PC-3 (cell line): ENCODE results near the gene SEC14L1. TPM values are rescaled to one million over a fixed set of nuclear protein-coding genes. Genes with fewer than 3 reads are reported as not detected.

Source experiments
- ATAC-seq: fragments of 200-7000 bp; cut with Tn5 transposase; 2 replicates; pipeline ENCODE4 v1.9.1; 2020; ENCODE audit warnings: mild to moderate bottlenecking, moderate library complexity
- BruUV-seq: library from RNA; stranded (reverse); fragments of 400-500 nt; replicated peaks from 2 replicates; lab custom pipeline; 2021; lab: Mats Ljungman, UMichigan
- CTCF ChIA-PET: fragments of 300-600 bp; sonication (Branson Sonifier 250); formaldehyde crosslinking; loops from one replicate; lab custom pipeline; 2022; ENCODE audit warnings: antibody characterized with exemption; lab: Charles Lee
- POLR2A ChIA-PET: fragments of 300-600 bp; sonication (Branson Sonifier 250); formaldehyde crosslinking; loops from one replicate; lab custom pipeline; 2022; ENCODE audit warnings: antibody characterized with exemption; ENCODE audit not compliant: unreplicated experiment; lab: Charles Lee
- DNase-seq: peaks from one replicate; pipeline ENCODE4 v3.0.0-alpha.2; 2015
- H2AFZ ChIP-seq: fragments of 300-600 bp; sonication (generic); 2 replicates; pipeline ENCODE4 v1.6.0; 2016; ENCODE audit warnings: antibody characterized with exemption, low read length
- H3F3A ChIP-seq: fragments of 300-600 bp; sonication (generic); one replicate; pipeline ENCODE4 v1.6.0; 2017; ENCODE audit warnings: antibody characterized with exemption, low read length, control low read depth, mild to moderate bottlenecking; ENCODE audit not compliant: unreplicated experiment
- H3K27ac ChIP-seq: fragments of 300-600 bp; sonication (generic); 2 replicates; pipeline ENCODE4 v1.5.1; 2016; ENCODE audit warnings: mild to moderate bottlenecking, low read length
- H3K27me3 ChIP-seq: fragments of 300-600 bp; sonication (generic); 2 replicates; pipeline ENCODE4 v1.6.1; 2016; ENCODE audit warnings: low read length, mixed read lengths
- H3K36me3 ChIP-seq: fragments of 300-600 bp; sonication (generic); 2 replicates; pipeline ENCODE4 v1.6.1; 2016; ENCODE audit warnings: low read depth, mixed run types, low read length, mixed read lengths
- H3K4me1 ChIP-seq: fragments of 300-600 bp; sonication (generic); 2 replicates; pipeline ENCODE4 v1.5.1; 2016; ENCODE audit warnings: low read length; ENCODE audit not compliant: insufficient read depth
- H3K4me2 ChIP-seq: fragments of 300-600 bp; sonication (generic); 2 replicates; pipeline ENCODE4 v1.6.0; 2016; ENCODE audit warnings: low read length
- H3K4me3 ChIP-seq: fragments of 300-600 bp; sonication (generic); 2 replicates; pipeline ENCODE4 v1.5.1; 2016; ENCODE audit warnings: mild to moderate bottlenecking, low read length, mixed read lengths
- H3K79me2 ChIP-seq: fragments of 300-600 bp; sonication (generic); 2 replicates; pipeline ENCODE4 v1.6.1; 2017; ENCODE audit warnings: low read length, mixed read lengths
- H3K9ac ChIP-seq: fragments of 300-600 bp; sonication (generic); 2 replicates; pipeline ENCODE4 v1.6.0; 2016; ENCODE audit warnings: mild to moderate bottlenecking, low read length
- H3K9me2 ChIP-seq: fragments of 300-600 bp; sonication (generic); replicated peaks from 2 replicates; pipeline ENCODE4 v1.6.1; 2016; ENCODE audit warnings: mixed run types, low read length, mixed read lengths
- H3K9me3 ChIP-seq: fragments of 300-600 bp; sonication (generic); 2 replicates; pipeline ENCODE4 v1.6.1; 2016; ENCODE audit warnings: low read length, mixed read lengths
- H4K20me1 ChIP-seq: fragments of 300-600 bp; sonication (generic); 2 replicates; pipeline ENCODE4 v1.6.1; 2016; ENCODE audit warnings: low read length, mixed read lengths
- CTCF ChIP-seq: fragments of 300-600 bp; sonication (generic); conservative IDR thresholded peaks from 2 replicates; pipeline ENCODE4 v1.5.1; 2017; ENCODE audit warnings: antibody characterized with exemption, low read depth, mild to moderate bottlenecking, low read length
- EZH2 ChIP-seq: fragments of 300-600 bp; sonication (generic); IDR thresholded peaks from one replicate; pipeline ENCODE4 v1.6.1; 2017; ENCODE audit warnings: antibody characterized with exemption, mild to moderate bottlenecking, low read length; ENCODE audit not compliant: unreplicated experiment
- EZH2phosphoT487 ChIP-seq: fragments of 300-600 bp; sonication (generic); IDR thresholded peaks from 2 replicates; pipeline ENCODE4 v1.6.1; 2018; ENCODE audit warnings: mild to moderate bottlenecking, antibody characterized with exemption, low read length, borderline replicate concordance
- intact Hi-C: fragments of 100-400 bp; cut with micrococcal nuclease; formaldehyde crosslinking; loops from 2 replicates; pipeline ENCODE4 v1.9.0; 2023
- total RNA-seq: library from RNA; depleted of rRNA; stranded (reverse); fragments of >200 nt; gene quantifications from 2 replicates; pipeline ENCODE4 v1.2.3, GENCODE V29; 2014

The SEC14L1 gene
- total RNA-seq, 1 experiment from 2014 or later: 39.8 TPM

- TF ChIP-seq EZH2phosphoT487: no peak
- TF ChIP-seq CTCF: no peak
- TF ChIP-seq EZH2: no peak
- H3K9ac ChIP-seq: no peak overlapping the region
- H3K79me2 ChIP-seq: peaks cover 30% of the 10 kb centered on the region
- no peak overlapping the region for H3K27ac ChIP-seq
- peaks cover 54% of the 10 kb centered on the region for H3K36me3 ChIP-seq
- DNase-seq (no peak), ATAC-seq (no peak)
- intact Hi-C loops: no loop called here
- no peaks in the 10 kb centered on the region for H3F3A ChIP-seq
- H3K9me2 ChIP-seq: no peaks in the 10 kb centered on the region
- H2AFZ ChIP-seq: no peak overlapping the region
- H3K4me3 ChIP-seq: no peak overlapping the region
- peaks cover 3% of the 10 kb centered on the region; the same call in 1 of the 2 replicates for H3K4me1 ChIP-seq
- no peaks in the 10 kb centered on the region for H3K9me3 ChIP-seq
- H4K20me1 ChIP-seq: no peaks in the 10 kb centered on the region
- CTCF ChIA-PET: interaction anchor here (0.5 to 0.7 kb wide), 8 partner anchors 25 to 119 kb away, joined by 3 to 14 read pairs (median 6); no protein-coding TSS in a partner anchor
- POLR2A ChIA-PET: interaction anchor here (0.7 to 0.9 kb wide), 2 partner anchors 30 to 46 kb away, joined by 6 to 11 read pairs; no protein-coding TSS in a partner anchor
- no peaks in the 10 kb centered on the region for H3K27me3 ChIP-seq
- no TSS peak for BruUV-seq
- H3K4me2 ChIP-seq: no peak overlapping the region
Observed at GRCh38 chr17:77095461-77095860, 45.3 kb upstream of the SEC14L1 start.

GRCh38 chr17:77096570-77097214 lies 44.1 kb upstream of the SEC14L1 start:
- Histone ChIP-seq H2AFZ (no peak overlapping the region), H3K9me3 (no peaks in the 10 kb centered on the region), H3K27me3 (no peaks in the 10 kb centered on the region), H3F3A (no peaks in the 10 kb centered on the region), H3K79me2 (peaks cover 17% of the 10 kb centered on the region), H3K36me3 (peaks cover 45% of the 10 kb centered on the region), H4K20me1 (no peaks in the 10 kb centered on the region), H3K9ac (no peak overlapping the region), H3K4me1 (no peaks in the 10 kb centered on the region), H3K4me3 (no peak overlapping the region), H3K4me2 (no peak overlapping the region), H3K9me2 (no peaks in the 10 kb centered on the region), H3K27ac (no peak overlapping the region)
- peak; percentile 71 for DNase-seq
- TF ChIP-seq EZH2: no peak
- peak; percentile 86 for TF ChIP-seq CTCF
- no TSS peak for BruUV-seq
- ChIA-PET CTCF (no interaction called here), POLR2A (no interaction called here)
- intact Hi-C loops: loop anchor here (1.0 kb wide), 2 partner anchors 25 to 44 kb away; partner anchors contain the start of gene SEC14L1
- peak; percentile 65 for ATAC-seq

DNA sequence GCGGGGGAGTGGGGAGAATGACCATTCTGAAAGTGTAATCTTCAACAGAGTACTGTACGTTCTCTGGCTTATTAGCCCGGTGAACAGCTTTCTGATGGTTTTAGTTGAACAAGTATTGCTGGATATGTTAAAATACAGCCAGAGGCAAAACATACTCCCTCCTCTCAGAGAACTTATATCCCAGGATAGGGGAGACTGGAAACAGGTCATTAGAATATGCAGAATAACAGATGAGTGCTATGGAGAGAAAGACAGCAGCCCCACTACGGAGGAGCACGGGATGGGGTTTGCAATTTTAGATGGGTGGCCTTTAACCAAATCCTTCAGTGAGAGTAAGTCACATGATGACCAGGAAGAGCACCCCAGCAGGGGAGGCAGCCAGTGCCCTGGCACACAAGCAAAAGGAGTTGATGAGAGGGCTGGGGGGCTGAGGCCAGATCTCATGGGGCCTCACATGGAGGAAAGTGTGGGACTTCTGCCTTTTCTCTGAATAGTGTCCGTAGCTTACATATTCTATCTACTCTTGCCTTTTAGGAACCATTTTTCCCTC lies 43.1 kb upstream of the SEC14L1 start:
- Histone ChIP-seq H3F3A (no peaks in the 10 kb centered on the region), H3K4me3 (no peak overlapping the region), H3K27me3 (no peaks in the 10 kb centered on the region), H3K9me3 (no peaks in the 10 kb centered on the region), H3K79me2 (peaks cover 9% of the 10 kb centered on the region; the same call in 1 of the 2 replicates), H3K36me3 (peaks cover 39% of the 10 kb centered on the region), H3K4me2 (no peak overlapping the region), H3K27ac (no peak overlapping the region), H3K9me2 (no peaks in the 10 kb centered on the region), H3K9ac (no peak overlapping the region), H4K20me1 (no peaks in the 10 kb centered on the region), H2AFZ (no peak overlapping the region), H3K4me1 (no peaks in the 10 kb centered on the region)
- BruUV-seq: no TSS peak
- CTCF ChIA-PET: no interaction called here
- DNase-seq: no peak
- POLR2A ChIA-PET: no interaction called here
- no peak for ATAC-seq
- no peak for TF ChIP-seq EZH2
- intact Hi-C loops: no loop called here
